Dedifferentiated amniotic fluid mesenchymal stem cell (primary cell): ENCODE data around the gene SIDT2.
"Not testable (repeated sequence)": the region's sequence is repeated elsewhere in the genome, so short reads cannot be mapped to it uniquely, and the experiment has no call there.

Source experiments
- DNase-seq: peaks from one replicate; pipeline ENCODE4 v3.0.0-alpha.2; 2016; ENCODE audit errors: extremely low spot score

The SIDT2 gene

GRCh38 chr11:117204283-117205080, 25.9 kb downstream of the SIDT2 start:
- DNase-seq, result no peak

- no peak for DNase-seq
Measured at GRCh38 chr11:117205211-117205818, 26.8 kb downstream of the SIDT2 start.

- DNase-seq, result not testable (repeated sequence)
Measured at GRCh38 chr11:117206111-117206510, 27.6 kb downstream of the SIDT2 start.

GRCh38 chr11:117206859-117207258, 28.3 kb downstream of the SIDT2 start:
- DNase-seq, result not testable (repeated sequence)

GRCh38 chr11:117207481-117207880, 28.9 kb downstream of the SIDT2 start:
- not testable (repeated sequence) for DNase-seq

GRCh38 chr11:117208710-117209109, 30.2 kb downstream of the SIDT2 start:
- DNase-seq, result not testable (repeated sequence)

- not testable (repeated sequence) for DNase-seq
Measured at GRCh38 chr11:117209351-117210125, 31.0 kb downstream of the SIDT2 start.

- DNase-seq, result no peak
Measured at GRCh38 chr11:117210620-117211019, 32.1 kb downstream of the SIDT2 start.

- DNase-seq, result no peak
Measured at GRCh38 chr11:117212697-117213355, 34.3 kb downstream of the SIDT2 start.

GRCh38 chr11:117214404-117215110, 36.0 kb downstream of the SIDT2 start:
- DNase-seq, result no peak

- DNase-seq, result no peak
Measured at GRCh38 chr11:117217141-117218084, 38.9 kb downstream of the SIDT2 start.

- DNase-seq, result no peak
Measured at GRCh38 chr11:117218133-117218915, 39.8 kb downstream of the SIDT2 start.

GRCh38 chr11:117219001-117219400, 40.5 kb downstream of the SIDT2 start:
- no peak for DNase-seq

GRCh38 chr11:117219455-117219854, 40.9 kb downstream of the SIDT2 start:
- no peak for DNase-seq

GRCh38 chr11:117219995-117220394, 41.5 kb downstream of the SIDT2 start:
- DNase-seq, result no peak

GRCh38 chr11:117220568-117220967, 42.0 kb downstream of the SIDT2 start:
- DNase-seq, result no peak

GRCh38 chr11:117220999-117221774, 42.6 kb downstream of the SIDT2 start:
- DNase-seq, result no peak

GRCh38 chr11:117221775-117222517, 43.4 kb downstream of the SIDT2 start:
- no peak for DNase-seq
